ENCODE measurements around the gene FAM156A.
"Not testable (repeated sequence)": the region's sequence is repeated elsewhere in the genome, so short reads cannot be mapped to it uniquely, and the experiment has no call there.

FAM156A gene

GRCh38 chrX:52958113-52958959 lies at the start of gene FAM156A:
FAM156A (minus strand) TSS chrX:52958518; CDS start chrX:52948588, 9,930 bp downstream.
- DNase-seq, result not testable (repeated sequence)

- DNase-seq, result no peak
Measured at GRCh38 chrX:53005327-53005726, 47.0 kb upstream of the FAM156A start.

- peak in 16 of 51 donors; percentile 0 to 42 (median 13) for DNase-seq
Measured at GRCh38 chrX:53004811-53005210, 46.5 kb upstream of the FAM156A start.

- peak in 1 of 51 donors; percentile 1 for DNase-seq
Measured at GRCh38 chrX:53004038-53004437, 45.7 kb upstream of the FAM156A start.

- no peak for DNase-seq
Measured at GRCh38 chrX:53003111-53003510, 44.8 kb upstream of the FAM156A start.

- no peak for DNase-seq
Measured at GRCh38 chrX:53001958-53002357, 43.6 kb upstream of the FAM156A start.

GRCh38 chrX:53000447-53001135 lies 42.3 kb upstream of the FAM156A start:
- DNase-seq, result no peak

GRCh38 chrX:52995987-52996331 lies 37.6 kb upstream of the FAM156A start:
- DNase-seq, result no peak

- DNase-seq, result peak; percentile 38 to 95 (median 85)
Measured at GRCh38 chrX:52995135-52995986, 37.0 kb upstream of the FAM156A start.

GRCh38 chrX:52990848-52991247 lies 32.5 kb upstream of the FAM156A start:
- DNase-seq, result no peak

- DNase-seq, result peak in 25 of 51 donors; percentile 1 to 40 (median 10)
Measured at GRCh38 chrX:52990011-52990631, 31.8 kb upstream of the FAM156A start.

- peak in 1 of 51 donors; percentile 2 for DNase-seq
Measured at GRCh38 chrX:52988985-52989917, 30.9 kb upstream of the FAM156A start.

GRCh38 chrX:52983321-52984000 lies 25.1 kb upstream of the FAM156A start:
- DNase-seq, result no peak

- no peak for DNase-seq
Measured at GRCh38 chrX:52979993-52980392, 21.7 kb upstream of the FAM156A start.

GRCh38 chrX:52979568-52979967 lies 21.2 kb upstream of the FAM156A start:
- DNase-seq, result no peak

- DNase-seq, result no peak
Measured at GRCh38 chrX:52977953-52978352, 19.6 kb upstream of the FAM156A start.

- DNase-seq, result not testable (repeated sequence)
Measured at GRCh38 chrX:52975576-52975975, 17.3 kb upstream of the FAM156A start.

GRCh38 chrX:52974336-52974992 lies 16.1 kb upstream of the FAM156A start:
- not testable (repeated sequence) for DNase-seq

- DNase-seq, result not testable (repeated sequence)
Measured at GRCh38 chrX:52967922-52968321, 9.6 kb upstream of the FAM156A start.

All from hypothalamus (tissue), 51 donors.